ENCODE measurements around the gene XXYLT1.

XXYLT1 gene

GRCh38 chr3:195116407-195117185, 154.4 kb downstream of the XXYLT1 start:
- Histone ChIP-seq H3K4me3 (ENCODE audit: control insufficient read depth in 1 of 7, extremely low read depth in 1 of 7, insufficient read depth in 4 of 7, low read depth in 2 of 7, low read length in 6 of 7) (peak overlapping the region in 1 of 7 experiments; percentile 19), H3K36me3 (ENCODE audit: control insufficient read depth in 4 of 4, insufficient read depth in 4 of 4, low read length in 3 of 4) (peaks cover 0 to 3% (median 0%) of the 10 kb centered on the region in 4 experiments), H3K27me3 (replicated peaks in 2 of 5; ENCODE audit: control insufficient read depth in 4 of 5, insufficient read depth in 5 of 5, low read length in 4 of 5) (no peaks in the 10 kb centered on the region), H3K9me3 (ENCODE audit: control extremely low read depth in 1 of 5, control insufficient read depth in 4 of 5, insufficient read depth in 2 of 5, low read depth in 1 of 5, low read length in 4 of 5) (no peaks in the 10 kb centered on the region), H3K27ac (ENCODE audit: insufficient read depth in 1 of 2, low read depth in 1 of 2, low read length in 2 of 2, poor library complexity in 1 of 2, severe bottlenecking in 2 of 2) (peak overlapping the region in 1 of 2 experiments; percentile 41), H3K4me1 (ENCODE audit: control extremely low read depth in 1 of 4, control insufficient read depth in 4 of 4, insufficient read depth in 4 of 4, low read length in 3 of 4) (peaks cover 16 to 50% (median 38%) of the 10 kb centered on the region in 4 experiments)
- CTCF ChIA-PET = interaction anchor here (1.0 to 2.1 kb wide), 10 partner anchors 9 to 111 kb away, joined by 3 to 7 read pairs (median 5); no protein-coding TSS in a partner anchor
- peak in 2 of 3 donors; percentile 54 to 69 for DNase-seq
- WGBS (ENCODE audit: insufficient coverage) = 40% methylated on average over 2 of the region's 5 CpGs
- POLR2A ChIA-PET = interaction anchor here (0.6 to 1.2 kb wide), 3 partner anchors 44 to 456 kb away, joined by 3 read pairs; no protein-coding TSS in a partner anchor

DNA sequence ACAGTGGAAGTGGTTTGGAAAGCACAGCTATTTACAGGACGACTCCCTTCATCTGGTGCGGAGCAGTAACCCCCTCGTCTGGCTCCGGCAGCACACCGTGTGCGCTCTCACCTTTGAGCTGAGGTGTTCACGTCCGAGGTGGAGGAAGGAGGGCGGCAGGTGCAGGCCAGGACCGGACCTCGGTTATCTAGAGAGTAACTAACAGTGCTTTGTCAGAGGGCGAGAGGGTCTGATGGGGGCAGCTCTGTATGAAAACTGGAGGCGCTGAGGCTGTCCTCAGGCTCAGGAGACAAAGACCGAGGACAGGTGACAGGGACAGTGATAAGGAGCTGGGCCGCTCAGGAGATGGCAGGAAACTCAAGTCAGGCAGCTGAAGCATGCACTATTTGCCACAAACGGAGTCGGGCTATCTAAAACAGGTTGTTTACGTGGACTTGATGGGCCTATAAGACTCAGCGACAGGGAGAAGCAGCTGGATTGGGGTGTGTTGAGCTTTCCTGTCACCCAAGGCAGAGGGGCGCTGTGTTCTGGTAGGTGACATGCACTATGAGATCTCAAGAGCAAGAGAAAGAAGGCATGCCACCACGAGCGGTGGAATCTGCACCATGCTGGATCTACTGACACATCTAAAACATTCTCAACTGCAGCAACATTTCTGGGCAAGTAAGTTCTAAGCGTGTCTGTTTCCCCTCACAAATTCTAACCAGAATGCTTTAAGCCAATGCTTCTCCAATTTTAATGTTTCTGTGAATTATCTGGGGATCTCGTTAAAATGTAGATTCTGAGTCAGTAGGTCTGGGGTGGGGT, 155.2 kb downstream of the XXYLT1 start:
- Histone ChIP-seq H3K36me3 (ENCODE audit: control insufficient read depth in 4 of 4, insufficient read depth in 4 of 4, low read length in 3 of 4) (peaks cover 0 to 3% (median 0%) of the 10 kb centered on the region in 4 experiments), H3K27ac (ENCODE audit: insufficient read depth in 1 of 2, low read depth in 1 of 2, low read length in 2 of 2, poor library complexity in 1 of 2, severe bottlenecking in 2 of 2) (peak overlapping the region in 1 of 2 experiments; percentile 0), H3K9me3 (ENCODE audit: control extremely low read depth in 1 of 5, control insufficient read depth in 4 of 5, insufficient read depth in 2 of 5, low read depth in 1 of 5, low read length in 4 of 5) (no peaks in the 10 kb centered on the region), H3K27me3 (replicated peaks in 2 of 5; ENCODE audit: control insufficient read depth in 4 of 5, insufficient read depth in 5 of 5, low read length in 4 of 5) (no peaks in the 10 kb centered on the region), H3K4me1 (ENCODE audit: control extremely low read depth in 1 of 4, control insufficient read depth in 4 of 4, insufficient read depth in 4 of 4, low read length in 3 of 4) (peaks cover 16 to 58% (median 43%) of the 10 kb centered on the region in 4 experiments), H3K4me3 (ENCODE audit: control insufficient read depth in 1 of 7, extremely low read depth in 1 of 7, insufficient read depth in 4 of 7, low read depth in 2 of 7, low read length in 6 of 7) (no peak overlapping the region)
- WGBS (ENCODE audit: insufficient coverage) = 83% methylated on average over 20 of the region's 24 CpGs
- CTCF ChIA-PET = interaction anchor here (0.7 to 2.1 kb wide), 15 partner anchors 9 to 432 kb away, joined by 3 to 14 read pairs (median 5); no protein-coding TSS in a partner anchor
- peak in 2 of 3 donors; percentile 37 to 54 for DNase-seq
- POLR2A ChIA-PET = interaction anchor here (0.6 to 1.2 kb wide), 3 partner anchors 45 to 137 kb away, joined by 3 read pairs; no protein-coding TSS in a partner anchor

GRCh38 chr3:195114786-195115599, 156.0 kb downstream of the XXYLT1 start:
- no peak overlapping the region for H3K4me3 ChIP-seq (ENCODE audit: control insufficient read depth in 1 of 7, extremely low read depth in 1 of 7, insufficient read depth in 4 of 7, low read depth in 2 of 7, low read length in 6 of 7)
- ChIA-PET POLR2A (interaction anchor here (1.0 kb wide), 1 partner anchor 137 kb away, joined by 3 read pairs; no protein-coding TSS in a partner anchor), CTCF (interaction anchor here (0.7 to 2.1 kb wide), 16 partner anchors 9 to 432 kb away, joined by 3 to 14 read pairs (median 4); no protein-coding TSS in a partner anchor)
- peaks cover 0 to 4% (median 1%) of the 10 kb centered on the region in 4 experiments for H3K36me3 ChIP-seq (ENCODE audit: control insufficient read depth in 4 of 4, insufficient read depth in 4 of 4, low read length in 3 of 4)
- no peaks in the 10 kb centered on the region for H3K27me3 ChIP-seq (replicated peaks in 2 of 5; ENCODE audit: control insufficient read depth in 4 of 5, insufficient read depth in 5 of 5, low read length in 4 of 5)
- no peak for DNase-seq
- H3K4me1 ChIP-seq (ENCODE audit: control extremely low read depth in 1 of 4, control insufficient read depth in 4 of 4, insufficient read depth in 4 of 4, low read length in 3 of 4) = peaks cover 16 to 64% (median 50%) of the 10 kb centered on the region in 4 experiments
- no peaks in the 10 kb centered on the region for H3K9me3 ChIP-seq (ENCODE audit: control extremely low read depth in 1 of 5, control insufficient read depth in 4 of 5, insufficient read depth in 2 of 5, low read depth in 1 of 5, low read length in 4 of 5)
- no peak overlapping the region for H3K27ac ChIP-seq (ENCODE audit: insufficient read depth in 1 of 2, low read depth in 1 of 2, low read length in 2 of 2, poor library complexity in 1 of 2, severe bottlenecking in 2 of 2)
- WGBS (ENCODE audit: insufficient coverage) = 90% methylated on average over 31 of the region's 31 CpGs

- no peak for DNase-seq
- CTCF ChIA-PET = interaction anchor here (0.9 to 2.6 kb wide), 7 partner anchors 7 to 431 kb away, joined by 3 to 14 read pairs (median 3); no protein-coding TSS in a partner anchor
- Histone ChIP-seq H3K4me1 (ENCODE audit: control extremely low read depth in 1 of 4, control insufficient read depth in 4 of 4, insufficient read depth in 4 of 4, low read length in 3 of 4) (peaks cover 16 to 63% (median 49%) of the 10 kb centered on the region in 4 experiments), H3K27ac (ENCODE audit: insufficient read depth in 1 of 2, low read depth in 1 of 2, low read length in 2 of 2, poor library complexity in 1 of 2, severe bottlenecking in 2 of 2) (no peak overlapping the region), H3K36me3 (ENCODE audit: control insufficient read depth in 4 of 4, insufficient read depth in 4 of 4, low read length in 3 of 4) (peaks cover 0 to 11% (median 3%) of the 10 kb centered on the region in 4 experiments), H3K4me3 (ENCODE audit: control insufficient read depth in 1 of 7, extremely low read depth in 1 of 7, insufficient read depth in 4 of 7, low read depth in 2 of 7, low read length in 6 of 7) (no peak overlapping the region), H3K27me3 (replicated peaks in 2 of 5; ENCODE audit: control insufficient read depth in 4 of 5, insufficient read depth in 5 of 5, low read length in 4 of 5) (no peaks in the 10 kb centered on the region), H3K9me3 (ENCODE audit: control extremely low read depth in 1 of 5, control insufficient read depth in 4 of 5, insufficient read depth in 2 of 5, low read depth in 1 of 5, low read length in 4 of 5) (no peaks in the 10 kb centered on the region)
- POLR2A ChIA-PET = no interaction called here
- 96% methylated on average over 13 of the region's 14 CpGs for WGBS (ENCODE audit: insufficient coverage)
These were observed 157.2 kb downstream of the XXYLT1 start for GRCh38 chr3:195113536-195114425.

DNA sequence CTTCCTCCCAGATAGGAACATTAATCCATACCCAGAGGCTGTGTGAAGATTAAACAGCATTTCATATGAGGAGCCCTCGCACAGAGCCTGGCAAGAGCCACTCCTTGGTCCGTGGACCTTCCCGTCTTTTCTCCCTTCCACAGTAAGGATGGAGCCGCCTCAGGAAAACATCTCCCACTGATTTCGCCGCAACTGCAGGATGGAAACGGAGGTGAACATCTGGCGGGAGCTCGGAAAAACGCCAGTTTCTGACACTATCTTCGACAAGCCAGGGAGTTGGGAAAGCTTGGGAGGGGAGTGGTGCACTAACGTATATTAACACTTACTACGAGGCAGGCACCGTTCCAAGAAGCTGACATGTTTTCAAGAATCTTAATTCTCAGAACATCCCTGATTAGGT, 157.9 kb downstream of the XXYLT1 start:
- peaks cover 0 to 11% (median 3%) of the 10 kb centered on the region in 4 experiments for H3K36me3 ChIP-seq (ENCODE audit: control insufficient read depth in 4 of 4, insufficient read depth in 4 of 4, low read length in 3 of 4)
- no peaks in the 10 kb centered on the region for H3K9me3 ChIP-seq (ENCODE audit: control extremely low read depth in 1 of 5, control insufficient read depth in 4 of 5, insufficient read depth in 2 of 5, low read depth in 1 of 5, low read length in 4 of 5)
- H3K27me3 ChIP-seq (replicated peaks in 2 of 5; ENCODE audit: control insufficient read depth in 4 of 5, insufficient read depth in 5 of 5, low read length in 4 of 5) = no peaks in the 10 kb centered on the region
- H3K4me3 ChIP-seq (ENCODE audit: control insufficient read depth in 1 of 7, extremely low read depth in 1 of 7, insufficient read depth in 4 of 7, low read depth in 2 of 7, low read length in 6 of 7) = no peak overlapping the region
- 95% methylated on average over 11 of the region's 14 CpGs for WGBS (ENCODE audit: insufficient coverage)
- CTCF ChIA-PET = interaction anchor here (1.3 to 2.6 kb wide), 4 partner anchors 9 to 149 kb away, joined by 3 to 10 read pairs (median 5); no protein-coding TSS in a partner anchor
- POLR2A ChIA-PET = no interaction called here
- DNase-seq = no peak
- H3K27ac ChIP-seq (ENCODE audit: insufficient read depth in 1 of 2, low read depth in 1 of 2, low read length in 2 of 2, poor library complexity in 1 of 2, severe bottlenecking in 2 of 2) = no peak overlapping the region
- H3K4me1 ChIP-seq (ENCODE audit: control extremely low read depth in 1 of 4, control insufficient read depth in 4 of 4, insufficient read depth in 4 of 4, low read length in 3 of 4) = peaks cover 15 to 55% (median 42%) of the 10 kb centered on the region in 4 experiments
